GM12892 (cell line): Measurements from ENCODE around the gene SHISA5.

ENCODE experiments used
- POLR2A ChIP-seq: IDR thresholded peaks from 2 replicates; pipeline ENCODE4 v1.6.1; 2011; ENCODE audit warnings: low read depth, low read length, control low read depth
- POLR2AphosphoS5 ChIP-seq: IDR thresholded peaks from 2 replicates; pipeline ENCODE4 v1.6.1; 2011; ENCODE audit warnings: low read depth, low read length, control low read depth
- TAF1 ChIP-seq: IDR thresholded peaks from 2 replicates; pipeline ENCODE4 v1.6.1; 2011; ENCODE audit warnings: low read depth, mild to moderate bottlenecking, control low read depth, low read length, borderline replicate concordance

DNA sequence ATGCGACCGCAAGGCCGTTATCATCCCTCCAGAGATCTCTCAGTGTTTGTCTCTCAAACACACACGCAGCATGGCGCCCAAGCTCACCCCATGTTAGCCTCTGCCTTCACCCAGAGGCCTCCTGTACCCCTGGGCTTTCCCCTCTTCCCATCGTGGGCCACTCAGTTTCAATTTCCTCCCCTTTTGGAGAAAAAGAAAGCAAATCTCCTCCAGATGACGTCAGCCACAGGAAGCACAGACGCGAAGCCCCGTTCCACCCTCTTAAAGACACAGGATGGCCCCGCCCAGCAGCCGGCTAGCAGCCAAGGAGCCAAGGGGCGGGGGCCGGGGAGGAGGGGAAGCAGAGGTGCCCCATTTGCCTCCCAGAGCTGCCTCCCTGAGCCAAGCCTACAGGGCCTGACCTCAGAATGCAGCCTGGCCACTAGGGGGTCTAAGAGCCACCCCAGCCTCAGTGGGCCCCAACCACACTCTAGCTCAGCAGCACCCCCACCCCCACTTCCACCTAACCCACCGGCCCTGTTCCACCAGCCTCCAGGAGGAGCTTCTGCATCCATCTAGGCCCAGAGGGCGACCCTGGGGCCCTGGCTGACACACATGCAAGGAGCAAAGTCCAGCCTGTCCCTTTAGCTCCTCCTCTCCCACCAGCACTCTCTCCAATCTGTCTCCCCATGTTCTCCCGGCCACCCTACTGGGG is 30.9 kb downstream of the SHISA5 start:
- TF ChIP-seq POLR2A, result peak; percentile 85
- TF ChIP-seq POLR2AphosphoS5, result peak; percentile 92
- TF ChIP-seq TAF1, result peak; percentile 68; the same call in 1 of the 2 replicates
